ENCODE data around the gene KCP. TPM values are rescaled to one million over a fixed set of nuclear protein-coding genes. Genes with fewer than 3 reads are reported as not detected.

Gene KCP
- total and polyA plus RNA-seq, 5 donors: 0.23 to 0.36 (median 0.25) TPM

Other genes with a start within 250 kb of the KCP start
- gene GARIN1A, start 238.4 kb downstream of the KCP start, total RNA-seq: 1 to 10 TPM; 1.5 to 5.0 (median 2.8) TPM
- 1.7 TPM for gene GARIN1A, start 238.4 kb downstream of the KCP start, polyA plus RNA-seq
- 100 to 1,000 TPM; 195 to 318 (median 234) TPM for gene CALU, start 171.3 kb downstream of the KCP start, total RNA-seq
- 90.7 TPM for gene CALU, start 171.3 kb downstream of the KCP start, polyA plus RNA-seq
- gene OPN1SW, start 134.9 kb downstream of the KCP start, total RNA-seq: not detected
- gene OPN1SW, start 134.9 kb downstream of the KCP start, polyA plus RNA-seq: not detected
- 1 to 10 TPM; 2.5 to 6.9 (median 5.4) TPM for gene CCDC136, start 118.7 kb downstream of the KCP start, total RNA-seq
- gene CCDC136, start 118.7 kb downstream of the KCP start, polyA plus RNA-seq: 5.7 TPM
- gene FLNC, start 80.3 kb downstream of the KCP start, total RNA-seq: 100 to 1,000 TPM; 244 to 358 (median 285) TPM
- gene FLNC, start 80.3 kb downstream of the KCP start, polyA plus RNA-seq: 216 TPM
- 100 to 1,000 TPM; 127 to 139 (median 134) TPM for gene ATP6V1F, start 47.9 kb downstream of the KCP start, total RNA-seq
- gene ATP6V1F, start 47.9 kb downstream of the KCP start, polyA plus RNA-seq: 224 TPM
- 1 to 10 TPM; 3.0 to 4.6 (median 4.2) TPM for gene IRF5, start 27.2 kb upstream of the KCP start, total RNA-seq
- 1.6 TPM for gene IRF5, start 27.2 kb upstream of the KCP start, polyA plus RNA-seq
- 10 to 100 TPM; 23.0 to 29.5 (median 27.2) TPM for gene TNPO3, start 144.4 kb upstream of the KCP start, total RNA-seq
- gene TNPO3, start 144.4 kb upstream of the KCP start, polyA plus RNA-seq: 12.2 TPM
- gene TSPAN33, start 234.0 kb upstream of the KCP start, total RNA-seq: 10 to 100 TPM; 12.8 to 17.8 (median 13.2) TPM
- 7.4 TPM for gene TSPAN33, start 234.0 kb upstream of the KCP start, polyA plus RNA-seq